ENCODE measurements around the gene PLXNA3. TPM values are rescaled to one million over a fixed set of nuclear protein-coding genes. Genes with fewer than 3 reads are reported as not detected.
A peak's percentile ranks its signal among the peaks of the same experiment; 100 is the strongest.

PLXNA3 gene
- total RNA-seq, 4 donors from 2014 or later, result 38.0 to 54.6 (median 48.4) TPM

DNA sequence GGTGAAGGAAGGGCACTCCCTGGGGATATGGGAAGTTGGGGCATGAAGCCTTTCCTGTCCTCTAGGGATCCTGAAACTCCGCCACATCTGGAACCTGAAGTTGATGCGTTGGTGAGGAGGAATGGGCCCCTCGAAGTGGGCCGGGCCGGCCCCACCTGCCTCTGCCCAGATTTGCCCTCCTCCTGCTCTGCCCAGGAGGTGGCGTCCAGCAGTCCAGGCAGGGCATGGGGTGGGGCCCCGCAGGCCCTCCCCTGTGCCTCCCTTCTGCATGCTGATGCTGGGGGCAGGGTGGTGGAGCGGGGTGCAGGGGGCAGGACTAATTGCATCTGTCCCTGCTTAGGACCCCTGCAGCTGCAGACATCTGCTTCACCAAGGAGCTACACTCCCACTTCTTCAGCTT is 44.9 kb upstream of the PLXNA3 start:
- Histone ChIP-seq H3K4me3 (no peak overlapping the region), H3K36me3 (no peaks in the 10 kb centered on the region), H3K9me3 (no peaks in the 10 kb centered on the region), H3K27ac (peak overlapping the region in 1 of 4 donors; percentile 95), H3K27me3 (no peaks in the 10 kb centered on the region), H3K4me1 (no peaks in the 10 kb centered on the region)
- DNase-seq, result no peak
- TF ChIP-seq POLR2A (IDR thresholded peaks at IDR 0.05), result no peak
- no peak for TF ChIP-seq CTCF (IDR thresholded peaks at IDR 0.05)

DNA sequence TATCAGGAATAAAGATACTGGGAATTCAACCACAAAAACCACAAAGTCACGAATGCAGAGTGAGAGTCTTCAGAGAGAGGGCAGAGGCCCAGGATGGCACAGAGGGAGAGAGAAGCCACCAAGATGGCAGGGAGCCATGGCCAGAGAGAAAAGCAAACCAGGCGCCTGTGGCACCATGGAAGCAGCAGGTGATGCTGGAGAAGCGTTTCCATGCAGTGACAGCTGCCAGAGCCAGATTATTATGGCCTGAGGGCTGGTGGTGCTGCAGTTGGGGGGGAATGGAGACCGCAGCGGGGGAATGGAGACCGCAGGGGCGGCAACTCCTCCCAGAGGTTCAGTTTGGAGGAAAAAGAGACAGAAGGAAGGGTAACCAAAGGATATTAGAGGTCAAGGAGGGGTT is 40.9 kb upstream of the PLXNA3 start:
- H3K4me3 ChIP-seq, result no peak overlapping the region
- TF ChIP-seq POLR2A (IDR thresholded peaks at IDR 0.05) (no peak), CTCF (IDR thresholded peaks at IDR 0.05) (no peak)

GRCh38 chrX:154419189-154419588 is 38.9 kb upstream of the PLXNA3 start:
- Histone ChIP-seq H3K4me3 (no peak overlapping the region), H3K4me1 (no peaks in the 10 kb centered on the region), H3K36me3 (no peaks in the 10 kb centered on the region), H3K27me3 (no peaks in the 10 kb centered on the region), H3K27ac (no peak overlapping the region), H3K9me3 (no peaks in the 10 kb centered on the region)
- no peak for DNase-seq
- TF ChIP-seq CTCF (IDR thresholded peaks at IDR 0.05) (no peak), POLR2A (IDR thresholded peaks at IDR 0.05) (no peak)

More for the DNA sequence above, 40.9 kb upstream of the PLXNA3 start:
- Histone ChIP-seq H3K9me3 (no peaks in the 10 kb centered on the region), H3K36me3 (no peaks in the 10 kb centered on the region), H3K27ac (no peak overlapping the region), H3K27me3 (no peaks in the 10 kb centered on the region), H3K4me1 (no peaks in the 10 kb centered on the region)
- no peak for DNase-seq

GRCh38 chrX:154419688-154420401 is 38.2 kb upstream of the PLXNA3 start:
- DNase-seq, result no peak
- Histone ChIP-seq H3K4me3 (no peak overlapping the region), H3K27me3 (no peaks in the 10 kb centered on the region), H3K36me3 (no peaks in the 10 kb centered on the region), H3K4me1 (no peaks in the 10 kb centered on the region), H3K9me3 (no peaks in the 10 kb centered on the region), H3K27ac (no peak overlapping the region)
- TF ChIP-seq CTCF (IDR thresholded peaks at IDR 0.05) (no peak), POLR2A (IDR thresholded peaks at IDR 0.05) (no peak)

- H3K36me3 ChIP-seq, result no peaks in the 10 kb centered on the region
- H3K9me3 ChIP-seq, result no peaks in the 10 kb centered on the region
- H3K27ac ChIP-seq, result no peak overlapping the region
- DNase-seq, result no peak
- no peaks in the 10 kb centered on the region for H3K27me3 ChIP-seq
- no peaks in the 10 kb centered on the region for H3K4me1 ChIP-seq
- no peak overlapping the region for H3K4me3 ChIP-seq
- TF ChIP-seq CTCF (IDR thresholded peaks at IDR 0.05), result no peak
- TF ChIP-seq POLR2A (IDR thresholded peaks at IDR 0.05), result no peak
These were observed 37.7 kb upstream of the PLXNA3 start for GRCh38 chrX:154420402-154420756.

Data from Peyer's patch (tissue), 4 donors.